ENCODE results near the gene DDX3X.

The DDX3X gene

DNA sequence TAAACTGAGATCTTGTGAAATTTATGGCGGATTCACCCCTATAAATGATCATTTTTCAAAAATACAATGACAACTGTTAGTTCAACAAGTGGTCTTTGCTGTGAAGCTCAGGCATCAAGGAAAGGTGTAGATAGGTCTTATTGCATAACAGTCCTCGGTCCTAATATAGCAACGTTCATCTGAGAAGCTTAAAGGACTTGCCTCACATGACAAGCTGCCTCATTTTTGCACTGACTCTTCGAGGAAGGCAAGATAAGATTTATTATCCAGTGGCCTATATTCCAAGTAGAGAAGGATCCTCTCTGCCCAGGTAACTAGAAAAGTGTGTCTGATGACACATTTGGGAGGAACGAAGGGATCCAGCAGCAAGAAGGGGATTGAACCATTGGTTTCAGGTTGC is 13.6 kb upstream of the DDX3X start:
- TF ChIP-seq, protein P1, sequence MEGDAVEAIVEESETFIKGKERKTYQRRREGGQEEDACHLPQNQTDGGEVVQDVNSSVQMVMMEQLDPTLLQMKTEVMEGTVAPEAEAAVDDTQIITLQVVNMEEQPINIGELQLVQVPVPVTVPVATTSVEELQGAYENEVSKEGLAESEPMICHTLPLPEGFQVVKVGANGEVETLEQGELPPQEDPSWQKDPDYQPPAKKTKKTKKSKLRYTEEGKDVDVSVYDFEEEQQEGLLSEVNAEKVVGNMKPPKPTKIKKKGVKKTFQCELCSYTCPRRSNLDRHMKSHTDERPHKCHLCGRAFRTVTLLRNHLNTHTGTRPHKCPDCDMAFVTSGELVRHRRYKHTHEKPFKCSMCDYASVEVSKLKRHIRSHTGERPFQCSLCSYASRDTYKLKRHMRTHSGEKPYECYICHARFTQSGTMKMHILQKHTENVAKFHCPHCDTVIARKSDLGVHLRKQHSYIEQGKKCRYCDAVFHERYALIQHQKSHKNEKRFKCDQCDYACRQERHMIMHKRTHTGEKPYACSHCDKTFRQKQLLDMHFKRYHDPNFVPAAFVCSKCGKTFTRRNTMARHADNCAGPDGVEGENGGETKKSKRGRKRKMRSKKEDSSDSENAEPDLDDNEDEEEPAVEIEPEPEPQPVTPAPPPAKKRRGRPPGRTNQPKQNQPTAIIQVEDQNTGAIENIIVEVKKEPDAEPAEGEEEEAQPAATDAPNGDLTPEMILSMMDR (IDR thresholded peaks at IDR 0.05; ENCODE audit: low read depth, low read length, poor library complexity, severe bottlenecking) = no peak
- TF ChIP-seq EZH2phosphoT487 (IDR thresholded peaks at IDR 0.05; ENCODE audit: borderline replicate concordance, low read length) = no peak
- Histone ChIP-seq H3K27ac (ENCODE audit: low read depth, low read length) (no peak overlapping the region), H3K4me3 (ENCODE audit: low read length) (no peak overlapping the region), H3K9me3 (ENCODE audit: control insufficient read depth, insufficient read depth, low read length) (no peaks in the 10 kb centered on the region), H3K9me2 (replicated peaks; ENCODE audit: control insufficient read depth, low read length) (no peaks in the 10 kb centered on the region), H4K20me1 (ENCODE audit: control insufficient read depth, insufficient read depth, low read depth, low read length) (no peaks in the 10 kb centered on the region), H3K27me3 (ENCODE audit: control insufficient read depth, low read length) (no peaks in the 10 kb centered on the region), H3K36me3 (ENCODE audit: control insufficient read depth, low read length) (no peaks in the 10 kb centered on the region), H3F3A (ENCODE audit: control insufficient read depth, insufficient read depth) (no peaks in the 10 kb centered on the region), H3K4me2 (ENCODE audit: low read length) (no peak overlapping the region), H3K79me2 (ENCODE audit: control insufficient read depth, low read length) (no peaks in the 10 kb centered on the region), H3K4me1 (ENCODE audit: control insufficient read depth, low read length) (no peaks in the 10 kb centered on the region)

GRCh38 chrX:41322821-41323603 is 10.9 kb upstream of the DDX3X start:
- Histone ChIP-seq H3F3A (ENCODE audit: control insufficient read depth, insufficient read depth) (no peaks in the 10 kb centered on the region), H4K20me1 (ENCODE audit: control insufficient read depth, insufficient read depth, low read depth, low read length) (no peaks in the 10 kb centered on the region), H3K4me2 (ENCODE audit: low read length) (no peak overlapping the region), H3K27ac (ENCODE audit: low read depth, low read length) (no peak overlapping the region), H3K9me3 (ENCODE audit: control insufficient read depth, insufficient read depth, low read length) (no peaks in the 10 kb centered on the region), H3K36me3 (ENCODE audit: control insufficient read depth, low read length) (no peaks in the 10 kb centered on the region), H3K4me3 (ENCODE audit: low read length) (no peak overlapping the region), H3K4me1 (ENCODE audit: control insufficient read depth, low read length) (no peaks in the 10 kb centered on the region), H3K27me3 (ENCODE audit: control insufficient read depth, low read length) (no peaks in the 10 kb centered on the region), H3K79me2 (ENCODE audit: control insufficient read depth, low read length) (no peaks in the 10 kb centered on the region), H3K9me2 (replicated peaks; ENCODE audit: control insufficient read depth, low read length) (no peaks in the 10 kb centered on the region)
- no peak for TF ChIP-seq EZH2phosphoT487 (IDR thresholded peaks at IDR 0.05; ENCODE audit: borderline replicate concordance, low read length)
- TF ChIP-seq, protein P1 (IDR thresholded peaks at IDR 0.05; ENCODE audit: low read depth, low read length, poor library complexity, severe bottlenecking) = no peak

- no peak overlapping the region for H3K27ac ChIP-seq (ENCODE audit: low read depth, low read length)
Measured at GRCh38 chrX:41326431-41326830, 7.5 kb upstream of the DDX3X start.

More at GRCh38 chrX:41326431-41326830, 7.5 kb upstream of the DDX3X start:
- no peak overlapping the region for H3K4me3 ChIP-seq (ENCODE audit: low read length)
- no peaks in the 10 kb centered on the region for H3K36me3 ChIP-seq (ENCODE audit: control insufficient read depth, low read length)
- TF ChIP-seq, protein P1 (IDR thresholded peaks at IDR 0.05; ENCODE audit: low read depth, low read length, poor library complexity, severe bottlenecking) = no peak
- no peak for TF ChIP-seq EZH2phosphoT487 (IDR thresholded peaks at IDR 0.05; ENCODE audit: borderline replicate concordance, low read length)
- no peaks in the 10 kb centered on the region for H3K9me2 ChIP-seq (replicated peaks; ENCODE audit: control insufficient read depth, low read length)
- H3K27me3 ChIP-seq (ENCODE audit: control insufficient read depth, low read length) = no peaks in the 10 kb centered on the region
- peaks cover 16% of the 10 kb centered on the region for H3K4me1 ChIP-seq (ENCODE audit: control insufficient read depth, low read length)
- H3K79me2 ChIP-seq (ENCODE audit: control insufficient read depth, low read length) = peaks cover 5% of the 10 kb centered on the region; the same call in 1 of the 2 replicates
- H3F3A ChIP-seq (ENCODE audit: control insufficient read depth, insufficient read depth) = no peaks in the 10 kb centered on the region; the same call in 1 of the 2 replicates
- H3K4me2 ChIP-seq (ENCODE audit: low read length) = no peak overlapping the region
- no peaks in the 10 kb centered on the region for H3K9me3 ChIP-seq (ENCODE audit: control insufficient read depth, insufficient read depth, low read length)
- no peaks in the 10 kb centered on the region for H4K20me1 ChIP-seq (ENCODE audit: control insufficient read depth, insufficient read depth, low read depth, low read length)
